ENCODE results near the gene HEPHL1.

DNA sequence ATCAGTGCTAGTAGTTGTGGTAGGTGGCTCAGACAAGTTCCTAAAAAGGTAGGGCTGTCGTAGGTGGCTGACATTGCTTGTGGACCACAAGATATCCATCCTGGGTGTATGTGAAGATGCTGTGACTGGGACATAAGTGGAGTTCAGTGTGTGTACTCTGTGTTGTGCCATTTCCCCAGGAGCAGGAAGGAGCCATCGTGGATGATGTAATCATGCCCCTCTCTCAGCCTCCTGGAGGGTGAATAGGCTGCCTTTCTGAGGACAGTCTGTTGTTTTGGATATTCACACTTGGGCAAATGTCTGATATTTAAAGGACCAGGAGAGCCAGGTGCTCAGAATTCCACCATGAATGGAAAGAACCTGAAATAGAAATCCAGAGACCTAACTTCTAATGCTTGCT is 2.7 kb downstream of the HEPHL1 start:
- TF ChIP-seq, protein P1, sequence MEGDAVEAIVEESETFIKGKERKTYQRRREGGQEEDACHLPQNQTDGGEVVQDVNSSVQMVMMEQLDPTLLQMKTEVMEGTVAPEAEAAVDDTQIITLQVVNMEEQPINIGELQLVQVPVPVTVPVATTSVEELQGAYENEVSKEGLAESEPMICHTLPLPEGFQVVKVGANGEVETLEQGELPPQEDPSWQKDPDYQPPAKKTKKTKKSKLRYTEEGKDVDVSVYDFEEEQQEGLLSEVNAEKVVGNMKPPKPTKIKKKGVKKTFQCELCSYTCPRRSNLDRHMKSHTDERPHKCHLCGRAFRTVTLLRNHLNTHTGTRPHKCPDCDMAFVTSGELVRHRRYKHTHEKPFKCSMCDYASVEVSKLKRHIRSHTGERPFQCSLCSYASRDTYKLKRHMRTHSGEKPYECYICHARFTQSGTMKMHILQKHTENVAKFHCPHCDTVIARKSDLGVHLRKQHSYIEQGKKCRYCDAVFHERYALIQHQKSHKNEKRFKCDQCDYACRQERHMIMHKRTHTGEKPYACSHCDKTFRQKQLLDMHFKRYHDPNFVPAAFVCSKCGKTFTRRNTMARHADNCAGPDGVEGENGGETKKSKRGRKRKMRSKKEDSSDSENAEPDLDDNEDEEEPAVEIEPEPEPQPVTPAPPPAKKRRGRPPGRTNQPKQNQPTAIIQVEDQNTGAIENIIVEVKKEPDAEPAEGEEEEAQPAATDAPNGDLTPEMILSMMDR (IDR thresholded peaks at IDR 0.05; ENCODE audit: low read length), result no peak
- no peak for TF ChIP-seq EZH2 (optimal IDR thresholded peaks at IDR 0.05; ENCODE audit: low read depth, low read length)
